ENCODE measurements around the gene SPOCK3. TPM values are rescaled to one million over a fixed set of nuclear protein-coding genes. Genes with fewer than 3 reads are reported as not detected.

The SPOCK3 gene
- total RNA-seq, 4 donors from 2014 or later, result not detected

- WGBS, 2 donors, result 51% methylated on average over 3 of the region's 3 CpGs
- intact Hi-C loops (cut with DNase I; ENCODE audit: low total_unique reads), result no loop called here
Observed at GRCh38 chr4:166823848-166824247, 410.4 kb downstream of the SPOCK3 start.

GRCh38 chr4:166823126-166823525, 411.2 kb downstream of the SPOCK3 start:
- intact Hi-C loops (cut with DNase I; ENCODE audit: low total_unique reads), result no loop called here
- DNase-seq (ENCODE audit: low spot score in 2 of 2), result no peak
- no peak overlapping the region for H3K4me3 ChIP-seq (ENCODE audit: low read depth, poor library complexity, severe bottlenecking)
- 60 to 68% methylated on average over 1 of the region's 1 CpG for WGBS, 2 donors
- no peak for TF ChIP-seq CTCF (IDR thresholded peaks at IDR 0.05)
- no peak for TF ChIP-seq POLR2A (IDR thresholded peaks at IDR 0.05)

More at GRCh38 chr4:166823848-166824247, 410.4 kb downstream of the SPOCK3 start:
- TF ChIP-seq POLR2A (IDR thresholded peaks at IDR 0.05) (no peak), CTCF (IDR thresholded peaks at IDR 0.05) (no peak)
- H3K4me3 ChIP-seq (ENCODE audit: low read depth, poor library complexity, severe bottlenecking), result no peak overlapping the region
- DNase-seq (ENCODE audit: low spot score in 2 of 2), result no peak

- DNase-seq (ENCODE audit: low spot score in 2 of 2), result no peak
- H3K4me3 ChIP-seq (ENCODE audit: low read depth, poor library complexity, severe bottlenecking), result no peak overlapping the region
- intact Hi-C loops (cut with DNase I; ENCODE audit: low total_unique reads), result no loop called here
- WGBS, 2 donors, result 80 to 85% methylated on average over 4 of the region's 4 CpGs
- no peak for TF ChIP-seq POLR2A (IDR thresholded peaks at IDR 0.05)
- no peak for TF ChIP-seq CTCF (IDR thresholded peaks at IDR 0.05)
Observed at GRCh38 chr4:166822386-166822785, 411.9 kb downstream of the SPOCK3 start.

GRCh38 chr4:166816890-166817289, 417.4 kb downstream of the SPOCK3 start:
- DNase-seq (ENCODE audit: low spot score in 2 of 2), result no peak
- 19 to 67% methylated on average over 3 of the region's 3 CpGs for WGBS, 2 donors
- intact Hi-C loops (cut with DNase I; ENCODE audit: low total_unique reads), result no loop called here
- no peak overlapping the region for H3K4me3 ChIP-seq (ENCODE audit: low read depth, poor library complexity, severe bottlenecking)
- no peak for TF ChIP-seq CTCF (IDR thresholded peaks at IDR 0.05)
- no peak for TF ChIP-seq POLR2A (IDR thresholded peaks at IDR 0.05)

GRCh38 chr4:166808380-166808779, 425.9 kb downstream of the SPOCK3 start:
- H3K4me3 ChIP-seq (ENCODE audit: low read depth, poor library complexity, severe bottlenecking), result no peak overlapping the region
- no peak for DNase-seq (ENCODE audit: low spot score in 2 of 2)
- TF ChIP-seq CTCF (IDR thresholded peaks at IDR 0.05) (no peak), POLR2A (IDR thresholded peaks at IDR 0.05) (no peak)
- intact Hi-C loops (cut with DNase I; ENCODE audit: low total_unique reads), result no loop called here

GRCh38 chr4:166802346-166802745, 431.9 kb downstream of the SPOCK3 start:
- DNase-seq (ENCODE audit: low spot score in 2 of 2), result no peak
- WGBS, 2 donors, result 51 to 57% methylated on average over 4 of the region's 4 CpGs
- intact Hi-C loops (cut with DNase I; ENCODE audit: low total_unique reads), result no loop called here
- TF ChIP-seq POLR2A (IDR thresholded peaks at IDR 0.05) (no peak), CTCF (IDR thresholded peaks at IDR 0.05) (no peak)
- no peak overlapping the region for H3K4me3 ChIP-seq (ENCODE audit: low read depth, poor library complexity, severe bottlenecking)
